HG02642 (cell line): ENCODE results near the gene ADCY7.

Experiments
- ATAC-seq: cut with Tn5 transposase; IDR thresholded peaks from one replicate; pipeline ENCODE4 v1.9.1; 2021; ENCODE audit warnings: mild to moderate bottlenecking; ENCODE audit not compliant: unreplicated experiment, poor library complexity

Gene ADCY7

DNA sequence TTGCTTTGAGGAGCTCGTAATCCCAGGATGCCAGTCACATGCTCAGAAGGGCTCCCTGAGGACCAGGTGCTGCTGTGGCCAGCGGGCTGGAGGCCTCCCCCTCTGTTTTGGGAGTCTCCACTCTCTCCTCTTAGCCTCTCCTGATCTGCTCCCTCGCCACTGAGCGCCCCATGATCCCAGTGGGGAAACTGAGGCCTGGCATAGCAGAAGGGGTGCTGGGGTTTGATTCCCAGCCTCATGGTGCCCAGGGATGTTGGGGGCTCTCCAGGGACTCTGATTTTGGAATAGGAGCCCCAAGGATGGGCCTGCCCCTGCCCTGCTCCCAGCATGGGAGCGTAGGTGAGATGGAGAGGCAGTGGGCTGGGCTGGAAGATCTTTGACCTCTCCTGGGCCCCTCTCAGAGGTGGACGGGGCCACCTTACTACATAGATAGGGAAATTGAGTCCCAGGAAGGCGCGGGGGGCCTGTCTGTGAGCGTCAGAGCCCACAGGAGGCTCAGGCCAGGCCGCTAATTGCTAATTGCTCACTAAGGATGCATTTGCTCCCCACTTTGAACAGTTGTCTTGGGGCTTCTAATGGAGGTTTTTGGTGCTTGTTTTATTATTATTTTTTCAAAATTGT lies 525 bp upstream of the ADCY7 start:
- ATAC-seq, result no peak

DNA sequence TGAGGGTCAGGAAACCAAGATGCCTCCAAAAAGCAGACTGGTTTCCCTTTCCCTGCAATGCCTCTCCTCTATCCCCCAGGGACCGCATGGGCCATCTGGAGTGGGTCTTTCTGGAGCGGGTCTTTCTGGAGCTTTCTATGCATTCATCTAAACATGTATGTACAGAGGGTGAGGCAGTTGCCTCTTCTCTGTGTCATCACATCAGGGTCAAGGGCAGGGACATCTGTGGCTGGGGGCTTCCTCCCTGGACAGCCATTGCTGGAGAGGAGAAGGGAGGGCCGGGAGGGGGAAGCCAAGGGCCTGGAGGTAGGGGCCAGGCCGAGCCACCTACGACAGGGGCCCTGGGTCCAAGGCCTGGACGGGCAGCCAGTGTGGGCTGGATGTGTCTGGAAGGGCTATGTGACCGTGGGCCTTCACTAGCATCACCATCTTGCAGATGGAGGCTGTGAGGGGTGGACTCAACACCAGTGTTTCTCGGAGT lies 840 bp downstream of the ADCY7 start:
- no peak for ATAC-seq

DNA sequence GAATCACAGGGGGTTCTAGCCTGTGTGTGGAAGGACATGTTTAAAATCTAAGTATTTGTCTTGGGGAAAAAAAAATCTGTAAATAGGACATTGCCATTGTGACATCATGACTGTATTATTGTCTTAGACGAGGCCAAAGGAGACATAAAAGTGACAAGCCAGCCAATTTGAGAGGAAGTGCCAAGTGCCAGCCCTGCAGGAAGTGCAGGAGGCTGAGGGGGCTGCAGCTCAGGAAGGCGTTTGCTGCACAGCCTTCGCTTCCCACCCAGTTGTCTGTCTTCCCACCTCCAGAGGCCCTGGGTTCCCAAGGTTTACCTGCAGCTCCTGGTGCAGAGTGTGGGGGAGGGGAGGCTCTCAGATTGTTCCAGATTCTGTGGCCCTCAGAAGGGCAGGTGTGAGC lies 1.3 kb downstream of the ADCY7 start:
- no peak for ATAC-seq

- ATAC-seq, result no peak
Measured at GRCh38 chr16:50268352-50268751, 2.0 kb downstream of the ADCY7 start.

DNA sequence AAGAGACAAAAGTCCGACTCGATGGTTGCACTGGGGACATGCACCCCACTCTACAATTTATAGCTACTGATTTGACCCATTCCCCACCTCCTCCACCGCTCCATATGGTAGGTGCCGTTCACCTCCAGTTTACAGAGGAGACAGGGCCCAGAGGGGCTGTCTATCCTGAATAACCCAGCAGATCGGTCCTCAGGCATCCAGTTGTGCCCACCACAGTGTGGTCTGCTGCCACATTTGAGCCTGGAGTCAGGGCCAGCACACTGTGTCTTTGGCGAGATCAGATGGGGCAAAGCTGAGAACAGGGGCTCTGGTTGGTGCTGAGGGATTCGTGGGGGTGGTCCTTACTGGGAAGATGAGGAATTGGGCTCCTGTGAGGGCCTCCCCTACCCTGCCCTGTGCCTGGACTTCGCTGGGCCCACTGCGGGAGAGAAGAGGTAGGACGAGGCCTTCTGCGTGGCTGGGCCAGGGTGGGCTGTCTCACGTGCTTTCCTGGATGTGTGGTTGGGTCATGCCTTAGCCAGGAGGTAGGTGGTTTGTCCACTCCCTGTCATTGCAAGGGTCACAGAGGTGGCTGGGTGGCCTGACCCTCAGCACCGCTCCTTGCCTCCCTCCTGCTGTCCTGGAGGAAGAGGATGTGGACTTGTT lies 2.8 kb downstream of the ADCY7 start:
- ATAC-seq, result no peak

- no peak for ATAC-seq
Measured at GRCh38 chr16:50269769-50270509, 3.6 kb downstream of the ADCY7 start.

- no peak for ATAC-seq
Measured at GRCh38 chr16:50270510-50271147, 4.3 kb downstream of the ADCY7 start.

DNA sequence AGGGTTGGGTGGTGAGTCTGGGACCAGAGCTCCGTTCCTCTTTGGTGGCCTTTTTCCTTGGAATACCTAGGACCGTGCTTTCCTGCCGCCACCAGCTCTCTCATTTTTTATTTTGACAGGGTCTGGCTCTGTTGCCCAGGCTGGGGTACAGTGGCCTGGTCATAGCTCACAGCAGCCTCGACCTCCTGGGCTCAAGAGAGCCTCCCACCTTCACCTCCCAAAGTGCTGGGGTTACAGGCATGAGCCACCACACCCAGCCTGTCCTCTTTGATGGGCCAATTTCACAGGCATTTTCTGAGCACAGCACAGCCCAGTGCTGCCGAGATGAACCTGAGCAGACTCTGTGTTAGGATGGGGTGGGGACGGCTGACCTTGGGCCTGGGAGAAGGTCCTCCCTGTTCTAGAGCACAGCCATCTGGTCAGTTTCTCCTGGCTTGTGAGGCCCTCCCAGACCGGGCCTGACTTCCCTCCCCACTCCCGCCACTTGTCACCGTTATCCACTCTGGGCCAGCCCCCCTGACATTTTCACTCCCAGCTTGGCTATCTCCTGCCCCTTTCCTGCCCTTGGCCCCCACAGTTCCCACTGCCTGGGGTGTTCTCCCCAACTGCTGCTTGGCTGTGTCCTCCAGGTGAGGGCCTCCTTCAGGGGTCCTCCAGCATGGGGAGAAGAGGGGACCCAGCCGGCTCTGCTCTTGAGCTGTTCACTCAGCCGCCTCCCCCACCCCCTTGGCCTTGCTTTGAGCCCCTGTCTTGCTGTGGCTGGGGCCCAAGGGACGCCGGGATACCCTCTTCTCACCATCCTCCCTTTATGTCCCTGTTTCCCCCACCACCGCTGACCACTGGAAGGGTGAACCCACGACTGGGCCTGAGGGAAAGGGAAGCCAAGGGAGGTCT lies 5.0 kb downstream of the ADCY7 start:
- ATAC-seq, result no peak

DNA sequence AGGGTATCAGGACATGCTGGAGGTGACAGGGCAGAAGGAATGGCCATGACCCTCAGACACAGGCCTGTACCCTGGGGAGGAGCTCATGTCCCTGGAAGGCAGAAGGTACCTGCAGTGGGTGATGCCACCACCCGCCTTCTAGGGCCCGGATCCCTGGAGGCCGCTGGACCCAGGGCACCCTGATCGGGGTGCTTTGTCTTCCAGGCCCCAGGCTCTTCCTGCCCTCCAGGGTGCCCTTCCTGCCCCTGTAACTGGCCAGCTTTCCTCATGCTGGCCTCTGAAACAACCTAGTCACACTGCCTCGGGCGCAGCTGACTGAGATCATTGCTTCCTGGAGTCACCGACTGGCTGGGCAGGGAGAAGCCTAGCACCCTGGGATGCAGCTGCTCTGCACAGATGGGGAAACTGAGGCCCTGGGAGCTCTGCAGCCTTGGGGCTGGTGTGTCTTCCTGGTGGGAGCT lies 5.8 kb downstream of the ADCY7 start:
- no peak for ATAC-seq

- ATAC-seq, result no peak
Measured at GRCh38 chr16:50272687-50273381, 6.5 kb downstream of the ADCY7 start.

DNA sequence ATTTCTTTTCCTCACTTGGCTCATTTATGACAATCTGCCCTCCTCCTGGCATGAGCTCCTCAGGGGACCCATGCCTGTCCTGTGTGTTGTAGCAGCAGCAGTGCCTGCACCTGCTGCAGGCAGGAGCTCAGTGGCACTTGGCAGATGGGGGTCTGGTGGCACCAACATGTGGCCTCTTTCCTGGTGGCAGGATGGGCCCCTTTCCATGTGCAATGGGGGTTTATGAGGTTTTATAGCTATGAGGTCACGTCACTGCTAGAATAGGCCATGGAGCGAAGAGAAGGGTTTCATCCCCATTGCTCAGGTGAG lies 7.0 kb downstream of the ADCY7 start:
- no peak for ATAC-seq

- peak; percentile 67 for ATAC-seq
Measured at GRCh38 chr16:50273888-50274325, 7.6 kb downstream of the ADCY7 start.

DNA sequence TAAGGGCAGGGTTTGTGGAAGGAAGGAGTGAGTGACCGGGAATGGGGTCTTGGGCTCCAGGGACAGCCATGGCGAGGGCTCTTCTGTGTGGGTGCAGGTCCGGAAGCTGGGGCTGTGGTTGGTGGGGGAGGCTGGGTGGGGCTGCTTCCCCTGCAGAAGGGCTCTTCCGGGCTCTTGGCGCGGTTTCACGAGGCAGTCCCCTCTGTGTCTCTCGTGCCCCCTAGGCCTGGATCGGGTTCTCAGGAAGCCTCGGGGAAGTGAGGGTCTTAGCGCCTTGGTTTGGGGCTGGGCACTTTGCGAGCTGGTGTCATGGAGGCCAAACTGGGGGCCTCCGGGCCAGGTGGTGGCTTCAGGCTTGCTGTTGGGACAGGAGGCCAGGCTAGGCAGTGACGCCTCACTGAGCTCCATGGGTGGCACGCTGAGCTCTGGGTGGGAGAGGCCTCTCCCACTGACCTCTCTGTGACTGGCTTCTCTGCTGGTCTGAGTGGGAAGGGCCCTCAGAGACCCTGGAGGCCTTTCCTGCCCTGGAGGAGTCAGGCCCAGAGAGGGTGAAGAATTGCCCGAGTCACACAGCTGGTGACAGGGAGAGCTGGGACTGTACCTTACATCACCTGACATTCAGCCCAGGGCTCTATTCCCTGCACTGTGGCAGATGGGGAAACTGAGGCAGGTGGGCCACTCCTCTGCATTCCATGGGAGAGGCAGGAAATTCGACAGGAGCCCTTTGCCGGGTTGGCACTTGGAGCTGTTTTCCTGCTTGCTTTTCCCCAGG lies 8.2 kb downstream of the ADCY7 start:
- peak; percentile 48 for ATAC-seq

DNA sequence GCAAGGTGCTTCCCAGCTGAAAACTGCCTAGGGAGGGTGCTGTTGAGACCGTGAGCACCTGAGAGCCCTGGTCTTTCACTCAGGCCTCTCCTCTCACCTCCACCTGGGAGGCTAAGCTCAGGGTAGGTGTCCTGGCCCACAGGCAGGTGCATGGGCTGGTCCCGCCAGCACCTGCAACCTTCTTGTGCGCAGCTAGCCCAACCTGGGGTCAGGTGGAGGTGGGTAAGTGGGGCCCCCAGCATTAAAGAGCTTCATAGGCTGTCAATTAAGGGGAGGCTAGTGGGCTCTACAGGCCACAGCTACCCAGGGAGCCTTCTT lies 8.7 kb downstream of the ADCY7 start:
- ATAC-seq, result no peak

- no peak for ATAC-seq
Measured at GRCh38 chr16:50275428-50276325, 9.3 kb downstream of the ADCY7 start.

GRCh38 chr16:50276326-50276640 lies 9.9 kb downstream of the ADCY7 start:
- no peak for ATAC-seq

GRCh38 chr16:50276801-50277555 lies 10.6 kb downstream of the ADCY7 start:
- no peak for ATAC-seq
